SU-DHL-6 (cell line): Measurements from ENCODE around the gene HIPK2.

ENCODE experiments used
- H2AFZ ChIP-seq: fragments of 200-600 bp; sonication (generic); 2 replicates; pipeline ENCODE4 v1.6.1; 2014; ENCODE audit warnings: low read depth, mild to moderate bottlenecking, moderate library complexity, mixed read lengths, antibody characterized with exemption, low read length; ENCODE audit not compliant: severe bottlenecking
- H3F3A ChIP-seq: fragments of 200-600 bp; shearing (Covaris generic); 2 replicates; pipeline ENCODE4 v1.6.0; 2016; ENCODE audit warnings: antibody characterized with exemption, mild to moderate bottlenecking; ENCODE audit not compliant: insufficient read depth
- H3K27ac ChIP-seq: fragments of 200-600 bp; sonication (generic); 2 replicates; pipeline ENCODE4 v1.5.1; 2016; ENCODE audit warnings: low read depth, mild to moderate bottlenecking, low read length, moderate library complexity, mixed read lengths
- H3K27me3 ChIP-seq: fragments of 200-600 bp; sonication (generic), shearing (Covaris generic); 2 replicates; pipeline ENCODE4 v1.6.0; 2014; ENCODE audit warnings: mild to moderate bottlenecking, low read length
- H3K36me3 ChIP-seq: fragments of 200-600 bp; sonication (generic); 2 replicates; pipeline ENCODE4 v1.6.1; 2014; ENCODE audit warnings: mild to moderate bottlenecking, low read length, mixed read lengths
- H3K4me2 ChIP-seq: fragments of 300-600, 200-600 bp; shearing (Covaris generic), sonication (generic); 2 replicates; pipeline ENCODE4 v1.6.0; 2014; ENCODE audit warnings: low read length, low read depth, mild to moderate bottlenecking; ENCODE audit not compliant: poor library complexity, severe bottlenecking
- H3K4me3 ChIP-seq: fragments of 200-600 bp; sonication (generic); 2 replicates; pipeline ENCODE4 v1.5.1; 2014; ENCODE audit warnings: antibody characterized with exemption, low read length, mild to moderate bottlenecking, mixed read lengths; ENCODE audit not compliant: insufficient read depth, poor library complexity, severe bottlenecking
- H3K79me2 ChIP-seq: fragments of 200-600 bp; sonication (generic); 2 replicates; pipeline ENCODE4 v1.6.1; 2014; ENCODE audit warnings: mild to moderate bottlenecking, low read length, moderate library complexity; ENCODE audit not compliant: insufficient read depth
- H3K9ac ChIP-seq: fragments of 200-600 bp; sonication (generic); 2 replicates; pipeline ENCODE4 v1.7.0; 2014; ENCODE audit warnings: mild to moderate bottlenecking, low read length
- H3K9me2 ChIP-seq: fragments of 200-600 bp; sonication (generic); replicated peaks from 2 replicates; pipeline ENCODE4 v1.6.1; 2014; ENCODE audit warnings: low read length; ENCODE audit not compliant: insufficient read depth
- H3K9me3 ChIP-seq: fragments of 200-600 bp; sonication (generic); 2 replicates; pipeline ENCODE4 v1.6.1; 2014; ENCODE audit warnings: low read length, mixed read lengths; ENCODE audit not compliant: insufficient read depth
- H4K20me1 ChIP-seq: fragments of 200-600 bp; sonication (generic); 2 replicates; pipeline ENCODE4 v1.6.1; 2014; ENCODE audit warnings: low read depth, mild to moderate bottlenecking, antibody characterized with exemption, low read length, moderate library complexity, mixed read lengths
- EZH2phosphoT487 ChIP-seq: fragments of 200-600 bp; sonication (generic), shearing (Covaris generic); conservative IDR thresholded peaks from 2 replicates; pipeline ENCODE4 v1.6.1; 2018; ENCODE audit warnings: mild to moderate bottlenecking, antibody characterized with exemption, low read length, moderate library complexity, mixed read lengths
- TF ChIP-seq, protein P1 (sequence below): fragments of 200-600 bp; sonication (generic); IDR thresholded peaks from one replicate; pipeline ENCODE4 v1.5.1; 2017; ENCODE audit warnings: antibody characterized with exemption, mild to moderate bottlenecking, low read length, moderate library complexity; ENCODE audit not compliant: insufficient read depth, poor library complexity, severe bottlenecking

HIPK2 gene

DNA sequence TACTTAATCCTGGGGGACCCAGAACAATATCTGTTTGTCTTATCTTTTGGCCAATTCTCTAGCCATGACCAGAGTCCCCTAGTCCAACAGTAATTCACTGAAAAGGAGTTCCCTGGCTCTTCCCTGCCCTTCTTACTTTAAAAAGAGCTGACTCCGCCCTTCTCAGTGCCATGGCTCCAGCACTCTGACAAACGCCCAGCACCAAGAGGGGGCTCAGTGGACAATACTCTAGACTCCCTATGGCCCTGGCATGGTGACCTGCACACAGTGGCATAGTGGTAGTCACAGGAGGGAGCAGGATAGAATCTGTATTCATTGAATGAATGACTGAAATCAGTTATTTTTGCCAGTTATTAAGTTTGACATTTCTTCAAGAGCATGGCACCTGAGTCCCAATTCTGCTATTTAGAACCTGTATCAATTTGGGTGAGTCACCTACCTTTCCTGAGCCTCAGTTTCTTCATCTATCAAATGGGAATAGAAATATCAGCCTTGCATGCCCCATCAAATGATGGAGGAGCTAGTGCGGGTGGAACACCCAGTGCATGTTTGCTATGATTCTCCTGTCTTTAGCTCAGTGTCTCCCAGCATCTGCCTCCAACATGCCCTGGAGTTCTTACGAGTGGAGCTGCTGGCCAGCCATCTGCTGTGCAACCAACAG is 184.9 kb downstream of the HIPK2 start:
- H3K36me3 ChIP-seq, result no peaks in the 10 kb centered on the region
- no peak for TF ChIP-seq EZH2phosphoT487
- TF ChIP-seq, protein P1, sequence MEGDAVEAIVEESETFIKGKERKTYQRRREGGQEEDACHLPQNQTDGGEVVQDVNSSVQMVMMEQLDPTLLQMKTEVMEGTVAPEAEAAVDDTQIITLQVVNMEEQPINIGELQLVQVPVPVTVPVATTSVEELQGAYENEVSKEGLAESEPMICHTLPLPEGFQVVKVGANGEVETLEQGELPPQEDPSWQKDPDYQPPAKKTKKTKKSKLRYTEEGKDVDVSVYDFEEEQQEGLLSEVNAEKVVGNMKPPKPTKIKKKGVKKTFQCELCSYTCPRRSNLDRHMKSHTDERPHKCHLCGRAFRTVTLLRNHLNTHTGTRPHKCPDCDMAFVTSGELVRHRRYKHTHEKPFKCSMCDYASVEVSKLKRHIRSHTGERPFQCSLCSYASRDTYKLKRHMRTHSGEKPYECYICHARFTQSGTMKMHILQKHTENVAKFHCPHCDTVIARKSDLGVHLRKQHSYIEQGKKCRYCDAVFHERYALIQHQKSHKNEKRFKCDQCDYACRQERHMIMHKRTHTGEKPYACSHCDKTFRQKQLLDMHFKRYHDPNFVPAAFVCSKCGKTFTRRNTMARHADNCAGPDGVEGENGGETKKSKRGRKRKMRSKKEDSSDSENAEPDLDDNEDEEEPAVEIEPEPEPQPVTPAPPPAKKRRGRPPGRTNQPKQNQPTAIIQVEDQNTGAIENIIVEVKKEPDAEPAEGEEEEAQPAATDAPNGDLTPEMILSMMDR, result no peak
- no peak overlapping the region for H3K27ac ChIP-seq

GRCh38 chr7:139591550-139592195 is 186.1 kb downstream of the HIPK2 start:
- Histone ChIP-seq H3K9me2 (no peaks in the 10 kb centered on the region), H3K27me3 (no peaks in the 10 kb centered on the region), H2AFZ (no peak overlapping the region), H4K20me1 (no peaks in the 10 kb centered on the region), H3K4me3 (no peak overlapping the region), H3K4me2 (no peak overlapping the region), H3K9ac (no peak overlapping the region), H3K36me3 (no peaks in the 10 kb centered on the region), H3K27ac (no peak overlapping the region), H3K9me3 (no peaks in the 10 kb centered on the region), H3K79me2 (no peaks in the 10 kb centered on the region), H3F3A (no peaks in the 10 kb centered on the region)
- TF ChIP-seq, protein P1, result no peak
- no peak for TF ChIP-seq EZH2phosphoT487

More for the DNA sequence above, 184.9 kb downstream of the HIPK2 start:
- H3F3A ChIP-seq, result no peaks in the 10 kb centered on the region
- H4K20me1 ChIP-seq, result no peaks in the 10 kb centered on the region
- no peaks in the 10 kb centered on the region for H3K9me2 ChIP-seq
- no peaks in the 10 kb centered on the region for H3K79me2 ChIP-seq
- no peak overlapping the region for H3K4me3 ChIP-seq
- no peak overlapping the region for H2AFZ ChIP-seq
- no peak overlapping the region for H3K9ac ChIP-seq
- H3K27me3 ChIP-seq, result no peaks in the 10 kb centered on the region
- H3K9me3 ChIP-seq, result no peaks in the 10 kb centered on the region
- H3K4me2 ChIP-seq, result no peak overlapping the region

GRCh38 chr7:139589474-139589873 is 188.3 kb downstream of the HIPK2 start:
- TF ChIP-seq, protein P1, result no peak
- TF ChIP-seq EZH2phosphoT487, result no peak
- H4K20me1 ChIP-seq, result no peaks in the 10 kb centered on the region
- no peak overlapping the region for H3K4me2 ChIP-seq
- no peaks in the 10 kb centered on the region for H3K9me3 ChIP-seq
- H3F3A ChIP-seq, result no peaks in the 10 kb centered on the region
- no peak overlapping the region for H3K4me3 ChIP-seq
- H2AFZ ChIP-seq, result no peak overlapping the region
- H3K79me2 ChIP-seq, result no peaks in the 10 kb centered on the region
- no peaks in the 10 kb centered on the region for H3K27me3 ChIP-seq
- H3K9ac ChIP-seq, result no peak overlapping the region
- no peak overlapping the region for H3K27ac ChIP-seq
- H3K36me3 ChIP-seq, result no peaks in the 10 kb centered on the region
- no peaks in the 10 kb centered on the region for H3K9me2 ChIP-seq
